ENCODE results near the gene SLC6A8.
A peak's percentile ranks its signal among the peaks of the same experiment; 100 is the strongest.
"Not testable (repeated sequence)": the region's sequence is repeated elsewhere in the genome, so short reads cannot be mapped to it uniquely, and the experiment has no call there.

The SLC6A8 gene

DNA sequence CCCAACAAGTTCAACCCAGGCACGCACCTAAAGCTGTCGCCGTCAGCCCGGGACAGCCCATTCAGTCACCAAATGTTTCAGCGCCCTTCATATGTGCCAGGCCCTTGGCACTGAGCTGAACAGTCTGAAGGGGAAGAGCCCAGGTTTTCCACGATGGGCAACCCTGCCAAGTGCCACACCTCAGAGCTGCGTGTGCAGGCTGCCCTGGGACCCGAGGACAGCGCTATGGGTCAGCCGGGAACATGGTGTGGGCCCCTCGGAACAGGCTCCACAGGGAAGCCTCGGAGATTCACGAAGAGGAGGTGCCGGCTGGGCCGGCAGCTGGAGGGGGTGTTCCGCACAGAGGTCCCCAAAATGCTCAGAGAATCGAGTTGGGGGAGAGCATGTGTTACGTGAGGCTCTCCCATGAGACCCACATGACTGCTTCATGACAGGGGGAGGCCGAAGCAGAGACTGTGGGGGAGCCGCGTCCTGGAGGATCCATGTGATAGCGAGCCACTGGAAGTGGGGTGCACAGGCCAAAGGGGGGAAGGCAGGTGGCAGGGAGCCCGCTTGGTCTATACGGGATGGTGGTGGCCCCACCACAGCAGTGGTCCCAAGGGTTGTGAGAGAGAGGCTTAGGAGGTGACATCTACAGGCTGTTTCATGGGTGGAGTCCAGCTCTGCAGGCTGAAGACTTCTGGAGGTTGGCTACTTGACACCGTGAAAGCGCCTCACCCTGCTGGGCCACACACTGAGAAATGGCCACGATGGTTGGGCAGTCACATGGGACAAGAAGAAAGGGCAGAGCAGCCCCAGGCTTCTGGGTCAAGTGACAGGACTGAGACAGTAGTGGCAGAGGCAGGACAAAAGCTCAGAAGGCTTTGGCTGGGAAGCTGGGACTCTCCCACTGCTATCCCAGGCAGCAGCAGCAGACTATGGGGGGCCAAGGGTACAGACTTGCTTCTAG is 22.3 kb downstream of the SLC6A8 start:
- DNase-seq: no peak

GRCh38 chrX:153714256-153714655 is 26.5 kb downstream of the SLC6A8 start:
- no peak for DNase-seq

GRCh38 chrX:153717445-153717844 is 29.7 kb downstream of the SLC6A8 start:
- no peak for DNase-seq

DNA sequence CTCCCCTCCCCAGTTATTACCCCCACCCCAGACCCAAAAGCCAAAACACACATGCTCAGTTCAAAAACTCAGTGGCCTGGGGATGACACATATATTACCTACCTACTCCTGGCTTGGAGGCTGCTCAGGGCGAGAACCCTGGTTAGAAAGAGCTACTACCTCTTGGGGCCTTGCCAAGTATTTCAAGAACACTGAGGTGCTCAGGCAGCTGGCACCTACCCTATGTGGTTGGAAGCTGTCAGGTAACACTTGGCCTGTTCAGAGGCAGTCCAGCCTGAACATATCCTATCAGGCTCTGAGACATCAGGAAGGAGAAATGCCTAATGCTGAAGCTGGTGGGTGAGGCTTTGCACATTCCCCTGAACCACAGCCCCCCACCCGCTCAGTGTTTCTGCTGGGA is 31.5 kb downstream of the SLC6A8 start:
- no peak for DNase-seq

GRCh38 chrX:153719701-153720100 is 32.0 kb downstream of the SLC6A8 start:
- DNase-seq: no peak

DNA sequence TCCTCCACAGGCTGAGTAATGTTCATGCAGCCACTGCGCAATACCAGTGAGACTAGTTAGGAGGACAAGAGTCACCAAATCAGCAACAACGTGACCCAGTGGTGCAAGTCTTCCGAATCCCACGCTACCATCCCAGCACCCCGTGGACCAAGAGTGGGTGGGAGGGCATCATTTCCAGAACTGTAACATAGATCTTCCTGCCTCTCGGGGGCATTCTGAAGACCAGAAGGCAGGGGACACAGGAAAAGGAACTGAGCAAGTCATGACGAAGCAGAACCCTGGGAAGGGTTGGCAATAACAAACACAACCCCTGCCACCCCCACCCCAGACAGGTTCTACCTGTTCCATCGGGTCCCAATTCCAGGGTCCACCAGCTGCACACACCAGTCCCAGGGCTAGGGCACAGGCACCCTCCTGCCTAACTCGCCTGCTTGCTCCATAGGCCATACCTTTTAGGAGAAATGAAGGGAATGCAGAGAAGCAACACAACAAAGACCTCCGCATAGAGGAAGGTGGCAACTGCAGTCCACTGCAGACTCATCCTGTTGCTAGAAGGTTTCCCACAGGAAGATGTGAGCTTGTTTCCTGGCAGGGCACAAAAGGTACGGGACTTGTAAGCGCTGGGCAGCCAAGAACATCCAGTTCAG is 35.1 kb downstream of the SLC6A8 start:
- no peak for DNase-seq

GRCh38 chrX:153723351-153724251 is 35.9 kb downstream of the SLC6A8 start:
- DNase-seq: peak; percentile 44

- peak; percentile 88 for DNase-seq
These were observed 36.7 kb downstream of the SLC6A8 start, which contains the start of the genes ABCD1 and BCAP31 for GRCh38 chrX:153724252-153725038. TSS of gene ABCD1 (plus strand) at chrX:153724856. CDS start at chrX:153725267, 411 bp downstream. TSS of gene BCAP31 (minus strand) at chrX:153724387. CDS start at chrX:153723244, 1,143 bp downstream.

- DNase-seq: no peak
These were observed 37.5 kb downstream of the SLC6A8 start for GRCh38 chrX:153725039-153725831.

- DNase-seq: no peak
These were observed 38.1 kb downstream of the SLC6A8 start for GRCh38 chrX:153725832-153726285.

DNA sequence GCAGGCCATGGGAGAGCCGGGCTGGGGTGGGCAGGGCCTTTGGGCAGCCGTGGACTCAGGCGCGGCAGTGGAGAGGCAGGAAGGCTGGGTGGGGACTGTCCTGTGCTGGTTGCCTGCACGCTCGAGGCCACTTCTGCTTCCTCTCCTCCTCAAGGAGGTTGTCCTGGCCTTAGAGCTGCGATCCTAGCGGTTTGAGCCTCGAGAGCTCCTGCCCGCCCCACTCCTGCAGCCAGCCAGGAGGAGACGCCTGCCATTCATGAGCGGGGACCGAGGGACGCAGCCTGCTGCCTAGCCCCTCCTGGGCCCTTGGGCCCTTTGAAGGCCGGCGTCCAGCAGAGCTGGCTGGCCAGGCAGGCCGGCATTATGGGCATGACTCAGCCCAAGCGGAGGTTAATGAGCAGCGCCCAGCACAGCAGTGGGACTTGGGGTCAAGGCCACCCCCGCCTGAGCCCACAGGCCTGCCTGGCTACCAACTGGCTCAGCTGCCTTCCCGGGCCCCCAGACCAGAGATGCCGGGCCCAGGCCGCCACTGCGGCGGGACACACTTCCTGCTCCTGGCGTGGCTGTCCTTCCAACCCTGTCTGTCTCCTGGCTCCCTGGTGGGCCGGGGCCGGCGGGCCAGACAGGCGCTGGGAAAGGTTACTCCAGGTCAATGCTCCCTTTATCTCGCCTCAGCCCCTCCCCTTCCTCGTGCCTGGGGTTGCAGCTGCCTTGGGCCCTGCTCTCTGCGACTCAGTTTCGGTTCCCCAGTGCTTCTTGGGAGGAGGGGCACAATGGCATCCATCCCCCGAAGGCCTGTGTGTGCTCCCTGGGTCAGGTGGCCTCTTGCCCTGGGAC is 38.8 kb downstream of the SLC6A8 start:
- DNase-seq: peak; percentile 39

- DNase-seq: no peak
These were observed 39.6 kb downstream of the SLC6A8 start for GRCh38 chrX:153727123-153727931.

GRCh38 chrX:153728095-153728494 is 40.4 kb downstream of the SLC6A8 start:
- DNase-seq: no peak

DNA sequence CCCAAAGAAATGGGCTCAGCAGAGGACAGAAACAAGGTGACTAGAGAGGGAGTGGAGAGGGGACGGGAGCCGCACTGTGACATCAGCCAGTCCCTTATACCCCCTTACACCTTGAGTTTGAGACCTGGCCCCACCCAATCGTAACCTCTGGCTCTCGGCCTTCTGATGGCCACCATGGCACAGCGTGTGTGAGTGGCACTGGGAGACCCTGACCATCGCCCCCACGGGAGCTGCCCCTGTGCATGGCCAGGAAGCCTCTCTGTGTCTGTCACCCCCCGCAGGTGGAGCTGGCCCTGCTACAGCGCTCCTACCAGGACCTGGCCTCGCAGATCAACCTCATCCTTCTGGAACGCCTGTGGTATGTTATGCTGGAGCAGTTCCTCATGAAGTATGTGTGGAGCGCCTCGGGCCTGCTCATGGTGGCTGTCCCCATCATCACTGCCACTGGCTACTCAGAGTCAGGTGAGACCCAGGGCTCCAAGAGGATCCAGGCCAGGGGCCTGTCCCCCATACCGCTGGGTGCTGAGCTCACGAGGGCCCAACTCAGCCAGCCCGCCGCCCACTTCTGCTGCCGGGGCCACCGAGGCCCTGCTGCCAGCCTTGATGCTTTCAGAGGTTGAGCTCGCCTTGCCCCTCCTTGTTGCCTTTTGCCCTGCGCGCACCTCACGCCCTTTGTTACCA is 41.4 kb downstream of the SLC6A8 start:
- DNase-seq: no peak

GRCh38 chrX:153730115-153730514 is 42.4 kb downstream of the SLC6A8 start:
- DNase-seq: not testable (repeated sequence)

DNA sequence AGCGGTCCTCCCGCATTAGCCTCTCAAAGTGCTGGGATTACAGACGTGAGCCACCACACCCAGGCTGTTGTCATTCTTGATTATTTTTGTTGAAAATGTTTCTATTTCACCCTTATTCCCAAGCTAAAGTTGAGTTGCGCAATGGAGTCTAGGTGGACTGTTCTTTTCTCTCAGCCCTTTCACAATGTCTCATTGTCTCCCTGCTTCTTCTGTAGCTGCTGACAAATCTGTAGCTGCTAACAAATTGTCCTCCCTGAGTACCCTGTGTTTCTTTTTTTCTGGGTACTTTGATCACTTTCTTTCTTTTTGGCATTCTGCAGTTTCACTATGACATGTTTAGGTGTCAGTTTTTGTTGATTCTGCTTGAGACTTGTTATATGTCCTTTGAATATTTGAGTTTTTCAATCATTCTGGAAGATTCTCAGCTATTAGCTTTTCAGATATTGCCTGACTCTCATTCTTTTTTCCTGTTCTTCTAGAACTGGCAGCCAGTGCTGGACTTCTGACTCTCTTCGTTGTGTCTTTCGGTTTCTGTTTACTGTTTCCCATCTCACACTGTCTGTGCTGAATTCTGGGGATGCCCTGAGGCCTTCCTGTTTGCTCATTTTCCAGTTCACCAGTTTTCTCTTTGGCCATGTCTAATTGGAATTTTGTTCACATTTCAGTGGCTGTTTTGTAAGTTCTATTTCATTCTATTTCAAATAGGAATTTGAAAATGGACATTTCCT is 43.6 kb downstream of the SLC6A8 start:
- peak; percentile 43 for DNase-seq

- DNase-seq: no peak
These were observed 44.1 kb downstream of the SLC6A8 start for GRCh38 chrX:153731845-153732215.

GRCh38 chrX:153732401-153732800 is 44.7 kb downstream of the SLC6A8 start:
- no peak for DNase-seq
